HG02623 (cell line): ENCODE results near the gene FHL2.
A peak's percentile ranks its signal among the peaks of the same experiment; 100 is the strongest.
"Not testable (repeated sequence)": the region's sequence is repeated elsewhere in the genome, so short reads cannot be mapped to it uniquely, and the experiment has no call there.

Experiments used
- ATAC-seq: cut with Tn5 transposase; IDR thresholded peaks from one replicate; pipeline ENCODE4 v1.9.1; 2021; ENCODE audit warnings: moderate library complexity; ENCODE audit not compliant: unreplicated experiment

The FHL2 gene

DNA sequence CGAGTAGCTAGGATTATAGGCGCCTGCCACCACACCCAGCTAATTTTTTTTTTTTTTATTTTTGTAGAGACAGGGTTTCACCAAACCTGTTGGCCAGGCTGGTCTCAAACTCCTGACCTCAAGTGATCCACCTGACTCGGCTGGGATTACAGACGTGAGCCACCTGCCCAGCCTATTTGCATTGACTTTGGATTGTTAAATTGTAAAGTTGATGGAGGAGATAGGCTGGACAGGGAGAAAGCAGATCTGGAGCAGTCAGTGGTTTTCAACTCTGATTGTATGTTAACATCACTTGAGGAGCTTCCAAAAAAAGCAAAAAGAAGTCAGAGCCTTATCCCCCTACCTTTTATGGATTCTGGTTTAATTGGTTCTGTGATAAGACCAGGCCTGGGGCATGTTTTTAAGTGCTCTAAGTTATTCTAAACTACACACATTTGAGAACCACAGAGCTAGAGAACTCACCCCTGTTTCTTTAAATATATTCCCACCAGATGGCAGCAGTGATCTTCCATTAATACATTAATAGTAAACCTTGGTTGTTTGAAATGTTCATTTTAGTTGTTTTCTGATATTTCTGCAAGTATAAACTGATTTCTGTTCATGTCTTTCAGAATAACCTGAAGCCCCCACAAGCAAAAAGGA, 54.0 kb downstream of the FHL2 start:
- ATAC-seq: no peak

DNA sequence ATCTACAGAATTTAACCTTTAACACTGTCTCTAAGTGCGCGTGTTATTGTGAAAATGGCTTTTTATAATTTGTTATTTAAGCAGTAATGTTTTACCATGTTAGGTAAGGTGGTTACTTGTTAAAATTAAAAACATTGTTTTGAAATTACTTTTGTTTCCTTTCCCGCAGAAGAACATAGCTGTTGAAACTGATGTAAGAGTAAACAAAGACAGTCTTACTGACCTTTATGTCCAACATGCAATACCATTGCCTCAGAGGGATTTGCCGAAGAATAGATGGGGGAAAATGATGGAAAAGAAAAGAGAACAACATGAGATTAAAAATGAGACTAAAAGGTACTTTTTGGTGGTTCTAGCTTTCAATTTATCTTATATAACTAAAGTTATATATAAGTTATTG, 59.4 kb downstream of the FHL2 start:
- ATAC-seq: no peak

DNA sequence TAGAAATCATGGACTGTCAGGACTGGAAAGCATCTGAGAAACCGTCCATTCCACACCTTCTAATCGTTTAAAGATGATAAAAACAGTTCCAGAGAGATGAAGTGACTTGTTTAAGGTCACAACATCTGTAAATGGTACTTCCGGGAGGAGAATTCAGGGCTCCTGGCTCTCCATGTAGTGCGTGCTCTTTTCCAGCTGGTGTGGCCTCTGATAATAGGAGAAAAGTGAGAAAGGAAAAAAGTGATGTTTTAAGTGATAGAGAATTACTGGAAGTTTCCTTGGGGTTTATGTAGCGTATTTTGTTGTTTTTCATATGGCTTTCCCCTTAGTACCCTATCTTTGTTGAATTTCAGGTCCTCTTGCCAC, 60.8 kb downstream of the FHL2 start:
- no peak for ATAC-seq

DNA sequence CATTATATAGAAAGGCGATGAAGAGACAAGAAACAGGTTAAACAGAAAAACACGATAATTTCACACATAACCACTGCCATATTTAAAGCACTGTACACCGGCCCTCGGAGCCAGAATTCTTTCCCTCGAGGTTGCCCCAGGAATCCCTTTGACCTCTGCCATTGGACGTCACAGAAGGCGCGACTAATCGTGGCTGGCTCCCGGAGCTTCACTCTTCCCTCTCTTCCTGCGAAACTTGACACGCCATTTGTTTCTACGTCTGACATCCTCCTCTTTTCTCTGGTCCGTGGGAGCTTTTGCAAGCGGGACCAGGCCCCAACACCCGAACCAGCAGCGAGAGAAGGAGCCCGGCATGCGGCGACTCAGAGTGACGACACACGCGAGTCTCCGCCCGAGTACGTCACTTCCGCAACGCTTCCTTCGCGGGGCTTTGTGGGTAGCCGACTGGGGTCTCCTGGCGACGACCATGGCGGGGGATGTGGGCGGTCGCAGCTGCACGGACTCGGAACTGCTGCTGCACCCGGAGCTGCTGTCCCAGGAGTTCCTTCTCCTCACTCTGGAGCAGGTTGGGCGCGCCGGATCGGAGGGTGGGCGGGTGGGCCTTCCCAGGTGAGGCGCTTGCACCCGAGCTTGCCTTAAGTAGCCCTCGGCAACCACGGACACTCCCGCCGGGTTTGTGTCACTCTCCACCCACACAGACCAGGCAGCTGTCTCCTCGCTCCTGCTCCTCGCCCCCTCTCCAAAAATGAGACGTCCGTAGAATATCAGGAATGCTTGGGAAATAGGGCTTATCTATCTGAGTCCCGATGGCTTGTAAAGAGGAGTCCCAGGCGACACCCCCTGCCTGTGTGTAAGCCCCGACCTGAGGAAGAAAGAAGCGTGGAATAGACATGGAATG, 61.5 kb downstream of the FHL2 start, which contains the start of gene C2orf49:
Gene C2orf49 (plus strand): TSS at position 419 of the 898 bp plus-strand sequence. CDS start 48 bp downstream, at position 467.
- peak; percentile 90 for ATAC-seq

DNA sequence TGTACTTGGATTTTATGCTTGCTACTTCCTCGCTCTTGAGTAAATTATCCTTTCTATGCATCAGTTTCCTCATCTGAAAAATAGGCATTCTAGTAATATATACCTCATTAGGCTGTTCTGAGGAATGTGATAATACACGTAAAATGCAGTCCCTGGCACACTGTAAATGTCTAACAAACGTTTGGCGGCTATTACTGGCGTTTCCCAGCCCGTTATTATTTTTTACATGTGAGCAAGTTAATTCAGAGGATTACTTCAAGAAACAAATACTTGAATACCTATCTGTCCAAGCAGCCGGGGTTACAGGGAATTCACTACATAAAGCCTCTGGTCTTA, 62.1 kb downstream of the FHL2 start:
- ATAC-seq: no peak

- ATAC-seq: no peak
Measured at GRCh38 chr2:105335469-105335868, 63.4 kb downstream of the FHL2 start.

- no peak for ATAC-seq
Measured at GRCh38 chr2:105334211-105334610, 64.6 kb downstream of the FHL2 start.

- ATAC-seq: no peak
Measured at GRCh38 chr2:105330681-105331375, 68.0 kb downstream of the FHL2 start.

DNA sequence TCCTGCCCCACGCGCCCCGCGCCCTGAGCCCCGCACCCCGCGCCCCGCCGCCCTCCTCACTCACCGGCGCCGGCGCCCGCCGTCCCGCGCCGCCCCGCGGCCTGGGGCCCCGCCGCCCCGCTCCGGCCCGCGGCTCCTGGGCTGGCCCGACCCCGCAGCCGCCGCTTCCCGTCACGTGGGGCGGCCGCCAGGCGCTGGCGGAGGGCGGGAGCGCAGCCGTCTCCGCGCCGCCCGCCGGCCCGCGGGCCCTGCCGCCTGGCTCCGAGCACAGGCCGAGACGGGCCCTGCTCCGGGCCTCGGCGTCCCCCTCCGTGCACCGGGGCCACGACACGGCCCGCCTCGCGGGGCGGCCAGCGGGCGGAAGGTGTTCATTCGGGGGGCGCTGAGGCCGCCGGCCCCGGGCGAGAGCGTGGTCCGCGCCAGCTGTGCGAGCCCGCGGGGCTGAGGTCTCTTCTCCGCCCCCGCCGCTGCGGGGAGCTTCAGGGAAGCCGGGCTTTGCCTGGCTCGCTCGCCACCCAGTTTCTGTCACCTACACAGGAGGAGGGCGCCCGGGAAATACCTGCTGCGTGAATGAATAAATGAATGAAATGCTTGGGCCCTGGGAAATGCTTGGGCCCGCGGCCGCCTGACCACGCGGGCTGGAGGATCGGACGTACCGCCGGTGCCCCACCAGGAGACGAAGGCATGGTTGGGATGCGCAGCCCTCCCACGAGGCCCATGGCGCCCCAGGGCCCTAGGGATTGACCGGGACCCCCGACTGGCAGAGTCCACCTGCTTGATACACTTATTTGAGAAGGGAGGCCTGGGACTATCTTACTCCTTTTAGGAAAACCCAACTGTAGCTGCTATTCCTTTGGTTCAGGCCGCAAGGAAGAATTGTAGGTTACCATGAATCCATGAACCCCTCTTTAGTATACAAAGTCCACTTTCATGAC, 69.0 kb downstream of the FHL2 start, which contains the start of gene TGFBRAP1:
Gene TGFBRAP1 (minus strand): TSS at position 175 of the 935 bp plus-strand sequence. CDS start 21,434 bp downstream, outside the sequence.
- peak; percentile 80 for ATAC-seq

GRCh38 chr2:105329197-105329554, 69.7 kb downstream of the FHL2 start:
- no peak for ATAC-seq

- no peak for ATAC-seq
Measured at GRCh38 chr2:105328281-105329196, 70.3 kb downstream of the FHL2 start.

DNA sequence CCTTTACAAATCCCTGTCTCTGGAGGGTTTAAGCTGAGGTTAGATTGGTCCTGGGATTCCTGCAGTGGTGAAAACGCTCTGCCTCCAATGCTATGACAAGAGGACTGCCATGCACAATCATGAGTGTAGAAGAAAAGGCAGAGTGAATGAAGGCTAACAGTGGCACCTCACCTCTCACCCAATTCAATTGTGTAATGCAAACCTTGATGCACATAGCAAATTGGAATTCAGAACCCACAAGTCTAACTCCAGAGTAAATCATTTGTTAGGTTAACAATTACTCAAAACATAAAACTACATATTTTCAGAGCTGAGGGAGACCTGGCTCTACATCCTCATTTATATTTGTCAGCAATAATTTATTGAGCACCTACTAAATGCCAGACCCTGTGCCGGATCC, 71.2 kb downstream of the FHL2 start:
- ATAC-seq: no peak

DNA sequence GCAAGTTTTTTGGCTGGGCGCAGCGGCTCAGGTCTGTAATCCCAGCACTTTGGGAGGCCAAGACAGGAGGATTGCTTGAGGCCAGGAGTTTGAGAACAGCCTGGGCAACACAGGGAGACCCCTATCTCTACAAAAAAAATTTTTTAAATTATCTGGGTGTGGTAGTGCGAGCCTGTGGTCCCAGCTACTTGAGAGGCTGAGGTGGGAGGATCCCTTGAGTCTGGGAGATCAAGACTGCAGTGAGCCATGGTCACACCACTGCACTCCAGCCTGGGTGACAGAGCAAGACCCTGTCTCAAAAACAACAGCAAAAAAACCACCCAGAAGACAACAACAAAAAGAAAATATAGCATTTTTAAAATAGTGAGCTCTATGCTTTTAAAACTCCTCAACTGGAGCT, 71.6 kb downstream of the FHL2 start:
- ATAC-seq: not testable (repeated sequence)

DNA sequence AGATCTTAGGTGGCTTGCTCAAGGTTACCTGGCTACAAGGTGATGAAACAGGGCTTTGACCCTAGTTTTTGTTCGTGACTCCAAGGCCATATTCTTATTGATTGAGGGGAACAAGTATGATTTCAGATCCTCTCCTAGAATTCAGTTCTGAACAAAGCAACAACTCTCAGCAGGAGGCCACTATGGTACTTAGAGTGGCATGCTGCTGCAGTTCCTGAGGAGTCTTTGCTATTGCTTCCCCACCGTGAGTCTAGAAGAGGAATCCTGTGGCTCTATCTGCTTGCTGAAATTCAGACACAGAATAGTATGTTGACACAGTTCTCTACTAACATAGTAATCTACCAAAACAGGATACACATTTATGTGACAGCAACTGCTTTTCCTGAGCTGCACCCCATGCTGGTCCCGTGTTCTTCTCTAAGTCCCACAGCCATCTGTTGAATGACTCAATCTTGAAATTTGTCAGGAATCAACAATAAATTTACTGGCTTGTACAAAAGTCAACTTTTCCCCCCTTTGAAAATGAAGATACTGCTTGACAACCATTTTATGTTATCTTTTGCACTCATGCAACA, 73.4 kb downstream of the FHL2 start:
- no peak for ATAC-seq

DNA sequence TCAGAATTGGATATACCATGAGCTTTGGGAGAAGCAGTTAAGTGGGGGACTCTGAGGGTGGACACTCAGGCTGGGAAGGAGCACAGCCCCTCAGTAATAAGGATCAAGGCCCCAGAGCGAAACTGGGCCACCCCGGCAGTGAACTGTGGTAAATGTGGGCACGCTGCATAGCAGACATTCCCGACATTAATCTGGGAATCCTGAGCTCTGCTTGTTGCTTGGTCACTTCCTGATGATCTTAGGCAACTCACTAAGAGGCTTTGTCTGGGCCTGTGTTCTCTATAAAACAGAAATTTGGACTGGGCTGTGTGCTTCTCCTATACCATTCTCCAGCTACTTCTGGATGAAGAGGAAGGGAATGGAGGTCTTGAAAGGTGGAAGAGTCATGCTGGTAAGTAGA, 74.1 kb downstream of the FHL2 start:
- ATAC-seq: no peak

DNA sequence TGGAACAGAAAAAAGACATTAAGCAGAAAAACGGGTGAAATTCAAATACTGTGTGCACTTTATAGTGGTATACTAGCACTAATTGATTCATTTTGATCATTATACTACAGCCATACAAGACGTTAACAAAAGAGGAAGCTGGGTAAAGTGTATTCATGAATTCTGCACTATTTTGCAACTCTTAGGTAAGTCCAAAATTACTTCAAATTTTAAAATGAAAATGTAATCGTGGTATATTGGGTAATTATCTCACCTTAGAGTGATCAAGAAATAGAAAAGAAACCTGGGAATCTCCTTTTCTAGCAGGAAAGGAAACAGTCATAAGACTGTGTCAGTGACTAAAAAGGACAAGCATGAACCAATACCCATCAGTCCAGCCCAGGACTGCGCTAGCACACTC, 74.8 kb downstream of the FHL2 start:
- no peak for ATAC-seq

GRCh38 chr2:105323111-105323510, 75.7 kb downstream of the FHL2 start:
- ATAC-seq: no peak

DNA sequence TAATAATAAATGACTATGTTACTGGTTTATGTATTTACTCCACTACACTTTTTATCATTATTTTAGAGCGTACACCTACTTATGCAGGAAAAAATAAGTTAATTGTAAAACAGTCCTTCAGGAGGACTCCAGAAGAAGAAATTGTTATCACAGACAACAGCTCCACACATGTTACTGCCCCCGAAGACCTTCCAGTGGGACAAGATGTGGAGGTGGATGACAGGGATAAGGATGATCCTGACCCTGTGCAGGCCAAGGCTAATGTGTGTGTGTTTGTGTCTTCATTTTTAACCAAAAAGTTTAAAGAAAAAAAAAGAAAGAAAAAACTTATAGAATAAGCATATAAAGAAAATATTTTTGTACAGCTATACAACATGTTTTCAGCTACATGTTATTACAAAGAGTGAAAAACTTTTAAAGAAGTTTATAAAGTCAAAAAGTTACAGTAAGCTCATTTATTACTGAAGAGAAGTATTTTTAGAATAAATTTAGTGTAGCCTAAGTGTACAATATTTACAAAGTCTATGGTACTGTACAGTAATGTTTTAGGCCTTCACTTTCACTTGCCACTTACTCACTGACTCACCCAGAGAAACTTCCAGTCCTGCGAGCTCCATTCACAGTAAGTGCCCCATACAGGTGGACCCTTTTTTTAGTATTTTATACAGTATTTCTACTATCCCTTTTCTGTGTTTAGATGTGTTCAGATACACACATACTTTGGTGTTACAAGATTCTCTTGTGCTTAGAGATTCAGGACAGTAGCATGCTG, 76.8 kb downstream of the FHL2 start:
- no peak for ATAC-seq
